Measurements from ENCODE around the gene RAB36. TPM values are rescaled to one million over a fixed set of nuclear protein-coding genes. Genes with fewer than 3 reads are reported as not detected.

RAB36 gene
- total RNA-seq, 1 donor from 2014 or later, result 2.0 TPM

- H3K36me3 Mint-ChIP-seq (ENCODE audit: unreplicated experiment), result peaks cover 4% of the 10 kb centered on the region
- no peak for TF ChIP-seq CTCF (IDR thresholded peaks at IDR 0.05; ENCODE audit: partially characterized antibody, unreplicated experiment)
- H3K4me1 Mint-ChIP-seq (ENCODE audit: low read depth, unreplicated experiment), result peaks cover 17% of the 10 kb centered on the region
- peaks cover 8% of the 10 kb centered on the region for H3K27me3 Mint-ChIP-seq (ENCODE audit: unreplicated experiment)
- H3K4me3 Mint-ChIP-seq (ENCODE audit: unreplicated experiment), result no peak overlapping the region
- no peak overlapping the region for H3K27ac Mint-ChIP-seq (ENCODE audit: unreplicated experiment)
- H3K9me3 Mint-ChIP-seq (ENCODE audit: unreplicated experiment), result peaks cover 9% of the 10 kb centered on the region
- no peak for DNase-seq
These were observed 5.5 kb downstream of the RAB36 start for GRCh38 chr22:23150762-23151161.

GRCh38 chr22:23151827-23152226 lies 6.5 kb downstream of the RAB36 start:
- Mint-ChIP-seq H3K9me3 (ENCODE audit: unreplicated experiment) (peaks cover 9% of the 10 kb centered on the region), H3K27ac (ENCODE audit: unreplicated experiment) (no peak overlapping the region), H3K36me3 (ENCODE audit: unreplicated experiment) (peaks cover 4% of the 10 kb centered on the region), H3K4me3 (ENCODE audit: unreplicated experiment) (no peak overlapping the region), H3K27me3 (ENCODE audit: unreplicated experiment) (peaks cover 8% of the 10 kb centered on the region), H3K4me1 (ENCODE audit: low read depth, unreplicated experiment) (peaks cover 18% of the 10 kb centered on the region)
- TF ChIP-seq CTCF (IDR thresholded peaks at IDR 0.05; ENCODE audit: partially characterized antibody, unreplicated experiment), result no peak
- no peak for DNase-seq

GRCh38 chr22:23152238-23153114 lies 7.2 kb downstream of the RAB36 start:
- no peak for DNase-seq
- peaks cover 7% of the 10 kb centered on the region for H3K27me3 Mint-ChIP-seq (ENCODE audit: unreplicated experiment)
- H3K9me3 Mint-ChIP-seq (ENCODE audit: unreplicated experiment), result peaks cover 9% of the 10 kb centered on the region
- H3K4me1 Mint-ChIP-seq (ENCODE audit: low read depth, unreplicated experiment), result peaks cover 18% of the 10 kb centered on the region
- no peak overlapping the region for H3K27ac Mint-ChIP-seq (ENCODE audit: unreplicated experiment)
- TF ChIP-seq CTCF (IDR thresholded peaks at IDR 0.05; ENCODE audit: partially characterized antibody, unreplicated experiment), result no peak
- H3K36me3 Mint-ChIP-seq (ENCODE audit: unreplicated experiment), result peaks cover 4% of the 10 kb centered on the region
- H3K4me3 Mint-ChIP-seq (ENCODE audit: unreplicated experiment), result no peak overlapping the region

- peaks cover 8% of the 10 kb centered on the region for H3K4me1 Mint-ChIP-seq (ENCODE audit: low read depth, unreplicated experiment)
- peaks cover 7% of the 10 kb centered on the region for H3K27me3 Mint-ChIP-seq (ENCODE audit: unreplicated experiment)
- H3K4me3 Mint-ChIP-seq (ENCODE audit: unreplicated experiment), result no peak overlapping the region
- DNase-seq, result no peak
- TF ChIP-seq CTCF (IDR thresholded peaks at IDR 0.05; ENCODE audit: partially characterized antibody, unreplicated experiment), result no peak
- peaks cover 4% of the 10 kb centered on the region for H3K36me3 Mint-ChIP-seq (ENCODE audit: unreplicated experiment)
- no peak overlapping the region for H3K27ac Mint-ChIP-seq (ENCODE audit: unreplicated experiment)
- H3K9me3 Mint-ChIP-seq (ENCODE audit: unreplicated experiment), result peaks cover 9% of the 10 kb centered on the region
These were observed 8.7 kb downstream of the RAB36 start for GRCh38 chr22:23153994-23154393.

GRCh38 chr22:23154461-23154860 lies 9.2 kb downstream of the RAB36 start:
- H3K36me3 Mint-ChIP-seq (ENCODE audit: unreplicated experiment), result peaks cover 4% of the 10 kb centered on the region
- no peak overlapping the region for H3K27ac Mint-ChIP-seq (ENCODE audit: unreplicated experiment)
- DNase-seq, result no peak
- peaks cover 9% of the 10 kb centered on the region for H3K9me3 Mint-ChIP-seq (ENCODE audit: unreplicated experiment)
- peaks cover 7% of the 10 kb centered on the region for H3K27me3 Mint-ChIP-seq (ENCODE audit: unreplicated experiment)
- no peak for TF ChIP-seq CTCF (IDR thresholded peaks at IDR 0.05; ENCODE audit: partially characterized antibody, unreplicated experiment)
- no peak overlapping the region for H3K4me3 Mint-ChIP-seq (ENCODE audit: unreplicated experiment)
- peaks cover 8% of the 10 kb centered on the region for H3K4me1 Mint-ChIP-seq (ENCODE audit: low read depth, unreplicated experiment)

All from glutamatergic neuron (in vitro differentiated cells).